HG03354 (cell line): ENCODE measurements around the gene HCAR2.
"Not testable (repeated sequence)": the region's sequence is repeated elsewhere in the genome, so short reads cannot be mapped to it uniquely, and the experiment has no call there.

Experiments used
- ATAC-seq: cut with Tn5 transposase; IDR thresholded peaks from one replicate; pipeline ENCODE4 v1.9.1; 2021; ENCODE audit warnings: mild to moderate bottlenecking; ENCODE audit not compliant: unreplicated experiment, poor library complexity, severe bottlenecking

The HCAR2 gene

DNA sequence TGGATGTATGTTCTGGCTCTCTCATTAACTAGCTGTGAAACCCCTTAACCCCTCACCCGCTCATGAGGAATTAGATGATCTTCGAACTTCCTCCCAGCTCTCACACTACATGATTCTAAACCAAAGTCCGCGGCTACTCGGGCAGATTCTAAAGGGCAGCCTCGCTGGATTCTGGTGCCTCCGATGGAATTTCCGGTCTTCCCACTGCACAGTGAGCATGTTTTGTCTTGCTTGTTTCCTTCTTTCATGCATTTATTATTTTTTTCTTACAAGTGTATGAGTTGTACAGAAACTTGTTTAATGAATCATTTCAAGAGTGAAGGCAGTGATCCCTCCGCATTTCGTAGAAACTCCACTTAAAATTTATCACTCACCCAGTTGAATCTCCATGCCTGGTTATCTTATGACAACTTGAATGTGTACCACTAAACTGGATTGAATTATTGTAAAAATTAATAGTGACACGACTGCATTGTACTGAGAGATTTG lies 17.9 kb upstream of the HCAR2 start:
- ATAC-seq: no peak

DNA sequence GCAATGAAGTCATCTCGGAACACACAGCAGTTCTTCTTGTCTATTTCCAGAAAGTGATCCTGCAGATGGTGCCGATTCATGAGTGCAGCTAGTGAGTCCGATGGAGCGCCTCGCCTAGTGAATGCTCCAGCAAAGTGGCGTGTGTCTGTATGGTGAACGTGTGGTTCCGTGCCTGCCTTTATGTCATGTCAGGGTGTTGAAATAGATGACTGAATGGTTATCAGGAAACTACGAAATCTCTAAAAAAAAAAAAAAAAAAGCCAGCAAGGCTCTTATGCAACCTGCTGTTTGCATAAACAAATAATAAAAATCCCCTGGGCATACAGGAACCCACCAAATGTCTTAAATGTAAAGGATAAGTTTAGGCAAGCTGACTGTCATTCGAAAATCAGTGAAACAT lies 13.5 kb upstream of the HCAR2 start, which contains the start of gene HCAR3:
Gene HCAR3 (minus strand): TSS at position 154 of the 400 bp plus-strand sequence. CDS start 74 bp downstream, at position 80.
- not testable (repeated sequence) for ATAC-seq

DNA sequence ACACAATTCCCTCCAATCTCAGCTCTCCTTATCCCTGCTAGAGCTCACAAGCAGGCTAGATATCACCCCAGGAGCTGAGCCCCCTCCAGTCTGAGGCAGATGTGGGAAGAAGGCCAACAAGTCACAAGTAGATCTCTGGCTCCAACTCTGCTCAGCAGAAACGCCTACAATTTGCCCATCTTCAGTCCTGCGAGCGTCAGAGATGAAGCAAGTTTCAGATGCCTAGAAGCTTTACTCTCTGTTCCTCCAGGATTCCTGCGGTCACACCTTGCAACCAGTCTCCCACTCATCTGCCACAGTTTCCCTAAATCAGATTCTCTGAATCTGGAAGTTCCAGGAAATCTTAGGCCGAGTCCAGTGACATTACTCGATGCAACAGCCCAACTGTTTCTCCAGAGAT lies 12.1 kb upstream of the HCAR2 start:
- not testable (repeated sequence) for ATAC-seq

DNA sequence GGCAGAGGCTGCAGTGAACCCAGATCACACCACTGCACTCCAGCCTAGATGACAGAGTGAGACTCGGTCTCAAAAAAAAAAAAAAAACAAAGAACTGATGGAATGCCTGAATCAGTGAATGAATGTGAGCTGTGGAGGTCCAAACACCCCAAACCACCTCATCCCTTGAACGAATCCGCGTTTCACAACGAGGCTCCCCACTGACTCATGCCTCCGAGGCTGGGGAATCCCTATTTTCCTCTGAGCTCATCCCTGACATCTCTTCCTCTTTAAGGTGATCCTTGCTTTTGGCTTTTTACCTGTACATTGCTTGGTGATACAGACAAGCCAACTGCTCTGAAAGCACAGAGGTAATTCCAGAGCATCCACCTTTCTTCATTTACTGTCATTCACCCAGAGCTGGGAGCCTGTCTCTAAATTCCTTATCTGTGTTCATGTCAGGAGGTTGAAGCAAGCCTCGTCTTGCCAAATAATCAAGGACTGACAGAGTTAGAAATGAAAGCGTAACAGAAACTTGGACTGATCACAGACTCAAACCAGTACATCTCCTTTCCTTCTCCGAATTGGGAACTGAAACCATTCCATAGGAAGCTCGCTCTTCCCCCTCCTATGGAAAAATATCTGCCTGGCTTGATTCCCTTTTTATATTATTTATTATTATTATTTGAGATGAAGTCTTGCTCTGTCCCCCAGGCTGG lies 10.5 kb upstream of the HCAR2 start:
- ATAC-seq: not testable (repeated sequence)

DNA sequence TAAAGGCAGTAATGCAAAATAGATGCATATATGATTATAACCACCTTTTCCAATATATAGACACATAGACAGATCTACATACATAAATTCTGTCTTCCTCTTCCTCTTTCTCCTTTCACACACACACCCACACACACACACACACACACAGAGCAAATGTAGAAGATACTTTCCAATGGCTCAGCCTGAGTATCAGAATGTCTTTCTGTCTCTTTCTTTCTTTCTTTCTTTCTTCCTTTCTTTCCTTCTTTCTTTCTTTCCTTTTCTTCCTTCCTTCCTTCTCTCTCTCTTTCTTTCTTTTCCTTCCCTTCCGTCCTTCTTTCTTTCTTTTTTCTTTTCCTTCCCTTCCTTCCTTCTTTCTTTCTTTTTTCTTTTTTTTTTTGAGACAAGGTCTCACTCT lies 8.1 kb upstream of the HCAR2 start:
- ATAC-seq: not testable (repeated sequence)

GRCh38 chr12:122710341-122710740 lies 7.2 kb upstream of the HCAR2 start:
- not testable (repeated sequence) for ATAC-seq

- ATAC-seq: not testable (repeated sequence)
Measured at GRCh38 chr12:122709287-122709686, 6.1 kb upstream of the HCAR2 start.

DNA sequence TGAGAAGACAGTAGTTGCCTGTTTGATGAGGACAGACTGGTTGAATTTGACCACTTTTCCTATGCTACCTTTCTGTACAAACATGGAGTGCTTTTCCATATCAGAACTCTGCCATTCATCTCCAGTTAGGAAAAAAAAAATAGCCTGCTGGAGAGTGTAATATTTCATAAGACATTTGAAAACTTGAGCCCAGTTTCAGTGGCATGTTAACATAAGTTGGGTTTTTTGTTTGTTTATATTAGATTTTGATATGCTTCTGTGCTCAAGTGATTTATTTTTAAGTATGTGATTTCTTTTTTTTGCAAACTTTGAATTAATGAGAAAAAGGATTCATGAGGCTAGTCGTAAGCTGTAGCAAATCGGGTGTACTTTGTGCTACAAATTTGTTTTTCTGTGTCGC lies 684 bp upstream of the HCAR2 start:
- ATAC-seq: not testable (repeated sequence)

- not testable (repeated sequence) for ATAC-seq
Measured at GRCh38 chr12:122701481-122701880, 1.7 kb downstream of the HCAR2 start.

DNA sequence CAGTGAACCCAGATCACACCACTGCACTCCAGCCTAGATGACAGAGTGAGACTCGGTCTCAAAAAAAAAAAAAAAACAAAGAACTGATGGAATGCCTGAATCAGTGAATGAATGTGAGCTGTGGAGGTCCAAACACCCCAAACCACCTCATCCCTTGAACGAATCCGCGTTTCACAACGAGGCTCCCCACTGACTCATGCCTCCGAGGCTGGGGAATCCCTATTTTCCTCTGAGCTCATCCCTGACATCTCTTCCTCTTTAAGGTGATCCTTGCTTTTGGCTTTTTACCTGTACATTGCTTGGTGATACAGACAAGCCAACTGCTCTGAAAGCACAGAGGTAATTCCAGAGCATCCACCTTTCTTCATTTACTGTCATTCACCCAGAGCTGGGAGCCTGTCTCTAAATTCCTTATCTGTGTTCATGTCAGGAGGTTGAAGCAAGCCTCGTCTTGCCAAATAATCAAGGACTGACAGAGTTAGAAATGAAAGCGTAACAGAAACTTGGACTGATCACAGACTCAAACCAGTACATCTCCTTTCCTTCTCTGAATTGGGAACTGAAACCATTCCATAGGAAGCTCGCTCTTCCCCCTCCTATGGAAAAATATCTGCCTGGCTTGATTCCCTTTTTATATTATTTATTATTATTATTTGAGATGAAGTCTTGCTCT lies 3.0 kb downstream of the HCAR2 start:
- not testable (repeated sequence) for ATAC-seq

GRCh38 chr12:122696922-122697321 lies 6.2 kb downstream of the HCAR2 start:
- ATAC-seq: not testable (repeated sequence)

DNA sequence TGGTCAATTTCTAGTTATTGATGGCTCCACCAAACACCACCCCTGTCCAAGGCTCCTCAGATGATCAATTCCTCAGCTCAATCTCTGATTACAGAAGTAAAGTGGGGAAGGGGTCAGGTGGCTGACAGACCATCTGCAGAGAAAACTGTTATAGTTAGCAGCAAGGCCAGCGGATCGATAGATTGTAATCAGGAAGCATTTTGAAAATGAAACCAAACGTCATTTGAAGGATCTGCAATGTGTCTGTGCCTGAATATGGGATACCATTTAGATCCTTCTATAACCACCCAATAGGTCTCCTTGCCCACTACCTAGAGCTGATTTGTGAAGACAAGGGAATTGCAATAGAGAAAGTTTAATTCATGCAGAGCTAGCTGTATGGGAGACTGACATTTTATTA lies 11.6 kb downstream of the HCAR2 start:
- ATAC-seq: no peak

- no peak for ATAC-seq
Measured at GRCh38 chr12:122688291-122688690, 14.9 kb downstream of the HCAR2 start.

DNA sequence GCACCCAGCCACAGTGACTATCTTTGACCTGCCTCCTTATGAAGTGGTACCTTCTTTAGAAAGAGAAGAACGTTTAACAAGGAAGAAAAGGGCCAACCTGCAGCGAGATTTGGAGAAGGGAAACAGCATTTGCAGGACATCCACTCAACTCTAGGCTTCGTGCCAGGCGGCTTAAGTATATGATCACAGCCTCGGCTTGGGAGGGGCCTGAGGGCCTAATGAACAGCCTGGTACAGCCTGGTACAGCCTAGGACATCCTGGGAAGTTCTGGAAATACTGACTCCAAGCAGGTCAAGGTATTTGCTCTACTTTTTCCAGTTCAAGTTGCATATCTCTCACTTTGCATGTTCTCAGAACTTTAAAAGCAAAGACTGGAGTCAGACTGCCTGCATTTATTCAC lies 16.1 kb downstream of the HCAR2 start:
- no peak for ATAC-seq

DNA sequence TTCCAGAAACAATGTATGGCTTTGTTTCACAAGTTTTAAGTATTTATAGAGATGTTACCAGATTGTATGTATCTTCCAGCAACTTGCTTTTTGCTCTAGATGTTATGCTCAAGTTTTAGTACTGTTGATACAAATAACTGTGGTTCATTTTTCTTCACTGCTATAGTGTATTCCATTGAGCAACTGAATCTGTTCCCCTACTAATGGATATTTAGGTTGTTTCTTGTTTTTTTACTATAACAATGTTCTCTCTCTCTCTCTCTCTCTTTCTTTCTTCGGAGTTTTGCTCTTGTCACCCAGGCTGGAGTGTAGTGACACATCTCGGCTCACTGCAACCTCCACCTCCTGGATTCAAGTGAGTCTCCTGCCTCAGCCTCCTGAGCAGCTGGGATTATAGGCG lies 16.6 kb downstream of the HCAR2 start:
- no peak for ATAC-seq

GRCh38 chr12:122684297-122684813 lies 18.8 kb downstream of the HCAR2 start:
- ATAC-seq: no peak

DNA sequence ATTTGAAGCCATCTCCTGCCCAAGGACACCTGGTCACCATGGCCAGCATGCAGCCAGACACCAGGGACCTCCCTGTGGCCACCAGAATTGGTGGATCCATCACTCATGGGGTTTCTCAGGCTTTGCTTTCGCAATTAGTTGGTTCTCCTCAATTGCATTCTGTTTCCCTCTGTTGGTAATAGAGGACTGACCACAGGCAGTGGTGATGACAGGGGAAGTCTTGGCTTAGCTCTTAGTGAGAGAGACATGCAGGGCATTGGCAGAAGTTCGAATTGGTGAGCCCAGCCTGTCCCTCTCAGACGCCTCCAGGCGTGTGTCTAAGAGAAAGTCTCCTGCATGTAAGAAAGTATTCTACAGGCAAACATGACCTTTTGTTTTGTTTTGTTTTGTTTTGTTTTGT lies 21.3 kb downstream of the HCAR2 start:
- no peak for ATAC-seq

DNA sequence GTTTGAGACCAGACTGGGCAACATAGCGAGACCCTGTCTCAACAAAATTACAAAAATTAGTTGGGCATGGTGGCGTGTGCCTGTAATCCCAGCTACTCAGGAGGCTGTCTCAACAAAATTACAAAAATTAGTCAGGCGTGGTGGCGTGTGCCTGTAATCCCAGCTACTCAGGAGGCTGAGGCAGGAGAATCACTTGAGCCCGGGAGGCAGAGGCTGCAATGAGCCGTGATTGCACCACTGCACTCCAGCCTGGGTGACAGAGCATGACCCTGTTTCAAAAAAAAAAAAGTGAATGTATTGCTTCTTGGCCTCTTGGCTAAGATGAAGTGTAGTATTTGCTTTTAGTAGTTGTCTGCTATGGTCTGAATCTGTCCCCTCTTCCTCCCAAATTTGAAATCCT lies 22.2 kb downstream of the HCAR2 start:
- ATAC-seq: not testable (repeated sequence)

DNA sequence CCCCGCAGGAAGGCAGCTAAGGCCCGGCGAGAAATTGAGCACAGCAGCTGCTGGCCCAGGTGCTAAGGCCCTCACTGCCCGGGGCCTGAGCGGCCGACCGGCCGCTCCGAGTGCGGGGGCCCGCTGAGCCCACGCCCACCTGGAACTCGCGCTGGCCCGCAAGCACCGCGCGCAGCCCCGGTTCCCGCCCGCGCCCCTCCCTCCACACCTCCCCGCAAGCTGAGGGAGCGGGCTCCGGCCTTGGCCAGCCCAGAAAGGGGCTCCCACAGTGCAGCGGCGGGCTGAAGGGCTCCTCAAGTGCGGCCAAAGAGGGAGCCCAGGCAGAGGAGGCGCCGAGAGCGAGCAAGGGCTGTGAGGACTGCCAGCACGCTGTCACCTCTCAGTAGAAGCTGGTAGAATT lies 26.4 kb downstream of the HCAR2 start:
- ATAC-seq: not testable (repeated sequence)

- not testable (repeated sequence) for ATAC-seq
Measured at GRCh38 chr12:122676015-122676414, 27.1 kb downstream of the HCAR2 start.

GRCh38 chr12:122672515-122672914 lies 30.6 kb downstream of the HCAR2 start:
- no peak for ATAC-seq
